ENCODE data around the gene MAU2. TPM values are rescaled to one million over a fixed set of nuclear protein-coding genes. Genes with fewer than 3 reads are reported as not detected.
A peak's percentile ranks its signal among the peaks of the same experiment; 100 is the strongest.

Gene MAU2
- total and polyA plus RNA-seq, 4 donors: 7.5 to 31.0 (median 17.9) TPM

DNA sequence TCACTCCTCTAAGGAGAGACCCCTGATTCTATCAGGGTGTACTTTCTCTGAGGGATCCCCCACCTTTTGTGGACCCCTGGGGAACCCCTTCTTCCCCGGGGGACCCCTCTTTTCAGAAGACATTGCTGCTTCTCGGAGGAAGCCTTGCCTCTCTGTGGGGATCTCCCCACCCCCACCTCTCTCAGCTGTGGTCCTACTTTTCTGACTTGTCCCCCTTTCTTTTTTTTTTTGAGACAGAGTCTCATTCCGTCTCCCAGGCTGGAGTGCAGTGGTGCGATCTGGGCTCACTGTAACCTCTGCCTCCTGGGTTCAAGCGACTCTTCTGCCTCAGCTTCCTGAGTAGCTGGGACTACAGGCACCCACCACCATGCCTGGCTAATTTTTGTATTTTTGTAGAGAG lies 66.5 kb downstream of the MAU2 start:
- TF ChIP-seq EGR1 (IDR thresholded peaks at IDR 0.05; ENCODE audit: low read depth in 2 of 2): no peak
- TF ChIP-seq FOXA1 (IDR thresholded peaks at IDR 0.05): no peak
- no peak for TF ChIP-seq JUND (IDR thresholded peaks at IDR 0.05)
- no peak for TF ChIP-seq HNF4A (conservative IDR thresholded peaks at IDR 0.05)
- TF ChIP-seq, protein P1, sequence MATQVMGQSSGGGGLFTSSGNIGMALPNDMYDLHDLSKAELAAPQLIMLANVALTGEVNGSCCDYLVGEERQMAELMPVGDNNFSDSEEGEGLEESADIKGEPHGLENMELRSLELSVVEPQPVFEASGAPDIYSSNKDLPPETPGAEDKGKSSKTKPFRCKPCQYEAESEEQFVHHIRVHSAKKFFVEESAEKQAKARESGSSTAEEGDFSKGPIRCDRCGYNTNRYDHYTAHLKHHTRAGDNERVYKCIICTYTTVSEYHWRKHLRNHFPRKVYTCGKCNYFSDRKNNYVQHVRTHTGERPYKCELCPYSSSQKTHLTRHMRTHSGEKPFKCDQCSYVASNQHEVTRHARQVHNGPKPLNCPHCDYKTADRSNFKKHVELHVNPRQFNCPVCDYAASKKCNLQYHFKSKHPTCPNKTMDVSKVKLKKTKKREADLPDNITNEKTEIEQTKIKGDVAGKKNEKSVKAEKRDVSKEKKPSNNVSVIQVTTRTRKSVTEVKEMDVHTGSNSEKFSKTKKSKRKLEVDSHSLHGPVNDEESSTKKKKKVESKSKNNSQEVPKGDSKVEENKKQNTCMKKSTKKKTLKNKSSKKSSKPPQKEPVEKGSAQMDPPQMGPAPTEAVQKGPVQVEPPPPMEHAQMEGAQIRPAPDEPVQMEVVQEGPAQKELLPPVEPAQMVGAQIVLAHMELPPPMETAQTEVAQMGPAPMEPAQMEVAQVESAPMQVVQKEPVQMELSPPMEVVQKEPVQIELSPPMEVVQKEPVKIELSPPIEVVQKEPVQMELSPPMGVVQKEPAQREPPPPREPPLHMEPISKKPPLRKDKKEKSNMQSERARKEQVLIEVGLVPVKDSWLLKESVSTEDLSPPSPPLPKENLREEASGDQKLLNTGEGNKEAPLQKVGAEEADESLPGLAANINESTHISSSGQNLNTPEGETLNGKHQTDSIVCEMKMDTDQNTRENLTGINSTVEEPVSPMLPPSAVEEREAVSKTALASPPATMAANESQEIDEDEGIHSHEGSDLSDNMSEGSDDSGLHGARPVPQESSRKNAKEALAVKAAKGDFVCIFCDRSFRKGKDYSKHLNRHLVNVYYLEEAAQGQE (IDR thresholded peaks at IDR 0.05): no peak
- TF ChIP-seq, protein P2, sequence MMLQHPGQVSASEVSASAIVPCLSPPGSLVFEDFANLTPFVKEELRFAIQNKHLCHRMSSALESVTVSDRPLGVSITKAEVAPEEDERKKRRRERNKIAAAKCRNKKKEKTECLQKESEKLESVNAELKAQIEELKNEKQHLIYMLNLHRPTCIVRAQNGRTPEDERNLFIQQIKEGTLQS (IDR thresholded peaks at IDR 0.05): no peak
- no peak for TF ChIP-seq SP1 (IDR thresholded peaks at IDR 0.05)
- TF ChIP-seq YY1 (IDR thresholded peaks at IDR 0.05): no peak
- TF ChIP-seq RAD21 (IDR thresholded peaks at IDR 0.05): no peak
- TF ChIP-seq, protein P3, sequence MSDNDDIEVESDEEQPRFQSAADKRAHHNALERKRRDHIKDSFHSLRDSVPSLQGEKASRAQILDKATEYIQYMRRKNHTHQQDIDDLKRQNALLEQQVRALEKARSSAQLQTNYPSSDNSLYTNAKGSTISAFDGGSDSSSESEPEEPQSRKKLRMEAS (IDR thresholded peaks at IDR 0.05): no peak
- TF ChIP-seq RXRA (IDR thresholded peaks at IDR 0.05): no peak
- TF ChIP-seq TAF1 (conservative IDR thresholded peaks at IDR 0.05): no peak
- TF ChIP-seq, protein P4, sequence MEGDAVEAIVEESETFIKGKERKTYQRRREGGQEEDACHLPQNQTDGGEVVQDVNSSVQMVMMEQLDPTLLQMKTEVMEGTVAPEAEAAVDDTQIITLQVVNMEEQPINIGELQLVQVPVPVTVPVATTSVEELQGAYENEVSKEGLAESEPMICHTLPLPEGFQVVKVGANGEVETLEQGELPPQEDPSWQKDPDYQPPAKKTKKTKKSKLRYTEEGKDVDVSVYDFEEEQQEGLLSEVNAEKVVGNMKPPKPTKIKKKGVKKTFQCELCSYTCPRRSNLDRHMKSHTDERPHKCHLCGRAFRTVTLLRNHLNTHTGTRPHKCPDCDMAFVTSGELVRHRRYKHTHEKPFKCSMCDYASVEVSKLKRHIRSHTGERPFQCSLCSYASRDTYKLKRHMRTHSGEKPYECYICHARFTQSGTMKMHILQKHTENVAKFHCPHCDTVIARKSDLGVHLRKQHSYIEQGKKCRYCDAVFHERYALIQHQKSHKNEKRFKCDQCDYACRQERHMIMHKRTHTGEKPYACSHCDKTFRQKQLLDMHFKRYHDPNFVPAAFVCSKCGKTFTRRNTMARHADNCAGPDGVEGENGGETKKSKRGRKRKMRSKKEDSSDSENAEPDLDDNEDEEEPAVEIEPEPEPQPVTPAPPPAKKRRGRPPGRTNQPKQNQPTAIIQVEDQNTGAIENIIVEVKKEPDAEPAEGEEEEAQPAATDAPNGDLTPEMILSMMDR (IDR thresholded peaks at IDR 0.05; ENCODE audit: low read depth, low read length, missing input control): no peak
- Histone ChIP-seq H3K27ac (ENCODE audit: low read depth in 1 of 2, low read length in 2 of 2) (no peak overlapping the region), H3K9ac (ENCODE audit: low read depth in 1 of 2, low read length in 2 of 2) (peak overlapping the region in 1 of 2 donors; percentile 39), H3K27me3 (ENCODE audit: control insufficient read depth in 4 of 4, insufficient read depth in 4 of 4, low read length in 3 of 4) (no peaks in the 10 kb centered on the region), H3K9me3 (ENCODE audit: control insufficient read depth in 4 of 4, low read length in 3 of 4) (no peaks in the 10 kb centered on the region), H3K4me3 (ENCODE audit: low read depth in 1 of 3, low read length in 3 of 3) (peak overlapping the region in 1 of 3 donors; percentile 94), H3K4me1 (ENCODE audit: control insufficient read depth in 4 of 4, insufficient read depth in 4 of 4, low read length in 3 of 4) (peaks cover 5 to 25% (median 22%) of the 10 kb centered on the region in 4 donors), H3K36me3 (ENCODE audit: control insufficient read depth in 4 of 4, insufficient read depth in 3 of 4, low read depth in 1 of 4, low read length in 3 of 4) (no peaks in the 10 kb centered on the region)
- WGBS: 77% methylated on average over 5 of the region's 5 CpGs
- no peak for DNase-seq (ENCODE audit: low spot score)

DNA sequence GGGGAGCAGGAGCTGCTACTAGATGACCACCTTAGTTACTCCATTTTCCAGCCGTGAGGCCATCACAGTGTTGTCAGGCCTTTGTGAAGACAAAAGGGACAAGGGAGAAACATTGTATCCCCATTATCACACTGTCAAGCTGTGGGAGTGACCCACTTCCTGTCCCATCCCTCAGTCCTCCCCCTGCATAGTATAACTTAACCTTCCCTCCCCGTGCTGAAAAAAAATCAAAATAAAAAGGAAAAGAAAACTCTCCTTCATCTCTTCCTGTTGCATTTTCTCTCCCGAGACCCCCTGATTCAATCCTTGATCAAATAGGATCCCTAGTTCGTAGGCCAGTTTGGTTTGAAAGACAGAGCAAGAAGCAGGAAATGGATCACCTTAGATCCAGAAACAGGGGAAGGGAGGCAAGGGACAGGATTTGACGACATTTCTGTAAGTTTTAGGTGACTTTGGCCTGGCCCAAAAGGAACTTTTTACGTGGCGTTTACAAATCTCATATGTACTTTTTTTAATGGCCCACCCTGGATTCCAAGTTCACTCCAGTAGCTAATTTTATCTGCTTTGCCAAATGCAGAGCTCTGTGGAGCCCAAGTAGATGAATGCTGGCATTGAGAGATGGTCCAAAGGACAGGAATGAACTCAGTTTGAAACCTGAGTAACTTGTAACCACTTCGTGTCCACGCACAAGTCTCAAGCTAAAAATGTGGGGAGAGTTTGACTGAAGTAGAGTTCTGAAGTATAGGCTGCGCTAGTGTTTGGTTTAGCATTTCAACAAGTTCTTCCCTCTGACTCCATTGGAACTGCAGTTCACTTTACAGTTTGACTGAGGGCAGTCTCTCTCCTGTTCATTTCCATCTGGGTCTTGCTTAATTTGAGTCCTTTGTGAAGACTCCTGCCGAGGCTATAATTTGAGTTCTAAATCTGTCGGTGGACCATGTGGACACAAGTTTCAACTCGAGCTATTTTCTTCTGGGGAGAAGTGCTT lies 68.2 kb downstream of the MAU2 start:
- H3K9ac ChIP-seq (ENCODE audit: low read depth in 1 of 2, low read length in 2 of 2): no peak overlapping the region
- peaks cover 5 to 25% (median 22%) of the 10 kb centered on the region in 4 donors for H3K4me1 ChIP-seq (ENCODE audit: control insufficient read depth in 4 of 4, insufficient read depth in 4 of 4, low read length in 3 of 4)
- peak overlapping the region in 1 of 2 donors; percentile 32 for H3K27ac ChIP-seq (ENCODE audit: low read depth in 1 of 2, low read length in 2 of 2)
- 70% methylated on average over 13 of the region's 13 CpGs for WGBS
- TF ChIP-seq NR2F2 (IDR thresholded peaks at IDR 0.05) (no peak), RXRA (IDR thresholded peaks at IDR 0.05) (no peak), HNF4A (conservative IDR thresholded peaks at IDR 0.05) (no peak), RAD21 (IDR thresholded peaks at IDR 0.05) (no peak), GABPA (IDR thresholded peaks at IDR 0.05 in 1 of 2, conservative IDR thresholded peaks at IDR 0.05 in 1 of 2) (no peak), YY1 (IDR thresholded peaks at IDR 0.05) (no peak)
- TF ChIP-seq, protein P1 (IDR thresholded peaks at IDR 0.05): no peak
- TF ChIP-seq, protein P4 (IDR thresholded peaks at IDR 0.05; ENCODE audit: low read depth, low read length, missing input control): no peak
- TF ChIP-seq, protein P3 (IDR thresholded peaks at IDR 0.05): no peak
- H3K4me3 ChIP-seq (ENCODE audit: low read depth in 1 of 3, low read length in 3 of 3): no peak overlapping the region
- no peaks in the 10 kb centered on the region for H3K9me3 ChIP-seq (ENCODE audit: control insufficient read depth in 4 of 4, low read length in 3 of 4)
- no peak for DNase-seq (ENCODE audit: low spot score)
- H3K27me3 ChIP-seq (ENCODE audit: control insufficient read depth in 4 of 4, insufficient read depth in 4 of 4, low read length in 3 of 4): no peaks in the 10 kb centered on the region
- H3K36me3 ChIP-seq (ENCODE audit: control insufficient read depth in 4 of 4, insufficient read depth in 3 of 4, low read depth in 1 of 4, low read length in 3 of 4): no peaks in the 10 kb centered on the region
